Measurements from ENCODE around the gene LRMDA. TPM values are rescaled to one million over a fixed set of nuclear protein-coding genes. Genes with fewer than 3 reads are reported as not detected.

LRMDA gene
- total RNA-seq, 1 experiment from 2014 or later, result not detected

DNA sequence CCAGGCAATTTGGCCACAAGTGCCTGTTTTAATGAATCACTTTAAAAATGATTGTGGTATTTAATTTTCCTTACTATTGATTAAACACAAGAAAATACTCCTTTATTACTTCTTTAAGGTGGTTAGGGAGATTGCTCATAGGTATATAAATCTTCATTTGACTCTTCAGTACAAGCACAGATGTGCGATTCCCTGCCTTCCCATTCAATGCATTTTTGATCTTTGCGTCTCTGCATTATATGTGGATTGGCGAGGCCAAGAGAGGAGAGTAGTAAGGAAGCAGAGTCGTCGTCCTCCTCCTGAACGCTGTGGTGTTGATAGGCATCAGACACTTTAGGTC, 683.7 kb downstream of the LRMDA start:
- no peak for DNase-seq
- Histone ChIP-seq H2AFZ (ENCODE audit: low read length) (no peak overlapping the region), H3K36me3 (ENCODE audit: insufficient read depth, low read length) (no peaks in the 10 kb centered on the region), H3K79me2 (ENCODE audit: low read length) (no peaks in the 10 kb centered on the region), H3K9me2 (replicated peaks; ENCODE audit: insufficient read depth, low read length) (no peaks in the 10 kb centered on the region), H3K4me2 (ENCODE audit: low read depth, low read length, poor library complexity, severe bottlenecking) (no peak overlapping the region), H3K4me3 (ENCODE audit: low read length) (no peak overlapping the region), H3K9me3 (ENCODE audit: low read length) (no peaks in the 10 kb centered on the region), H3K9ac (ENCODE audit: low read length) (no peak overlapping the region), H4K20me1 (ENCODE audit: insufficient read depth, low read depth, low read length) (no peaks in the 10 kb centered on the region), H3K4me1 (ENCODE audit: low read length) (no peaks in the 10 kb centered on the region), H3K27ac (ENCODE audit: low read length) (no peak overlapping the region), H3K27me3 (ENCODE audit: low read length) (no peaks in the 10 kb centered on the region)

DNA sequence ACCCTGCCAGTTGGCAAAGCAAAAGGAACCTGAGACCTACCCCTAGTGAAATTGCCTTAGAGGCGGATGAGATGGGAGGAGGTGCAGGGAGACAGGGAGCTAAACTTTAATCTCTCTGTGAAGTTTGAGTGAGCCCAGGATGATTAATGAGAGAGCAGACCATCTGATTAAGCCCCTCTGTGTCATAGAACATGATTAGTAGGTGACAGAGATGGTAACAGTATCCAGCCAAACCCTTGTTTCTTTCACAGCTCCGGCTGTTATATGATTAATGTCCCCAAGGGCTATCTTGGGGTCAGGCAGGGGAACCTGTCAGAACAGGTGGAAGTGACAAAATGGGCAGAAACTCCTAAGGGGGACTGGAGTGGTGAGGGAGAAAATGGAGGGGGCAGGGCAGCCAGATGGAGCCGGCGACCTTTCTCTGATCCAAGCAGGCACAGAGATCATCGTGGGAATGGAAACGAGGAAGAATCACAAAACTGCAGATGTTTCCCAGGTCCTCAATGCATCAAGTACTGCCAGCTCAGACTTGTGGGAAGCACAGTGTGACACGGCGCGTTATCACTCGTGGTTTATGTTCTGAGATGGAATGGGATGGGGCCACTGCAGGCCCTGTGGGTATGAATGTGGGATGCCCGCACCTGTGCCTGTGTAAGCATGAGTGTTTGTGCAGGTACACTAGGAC, 684.2 kb downstream of the LRMDA start:
- H2AFZ ChIP-seq (ENCODE audit: low read length), result no peak overlapping the region

DNA sequence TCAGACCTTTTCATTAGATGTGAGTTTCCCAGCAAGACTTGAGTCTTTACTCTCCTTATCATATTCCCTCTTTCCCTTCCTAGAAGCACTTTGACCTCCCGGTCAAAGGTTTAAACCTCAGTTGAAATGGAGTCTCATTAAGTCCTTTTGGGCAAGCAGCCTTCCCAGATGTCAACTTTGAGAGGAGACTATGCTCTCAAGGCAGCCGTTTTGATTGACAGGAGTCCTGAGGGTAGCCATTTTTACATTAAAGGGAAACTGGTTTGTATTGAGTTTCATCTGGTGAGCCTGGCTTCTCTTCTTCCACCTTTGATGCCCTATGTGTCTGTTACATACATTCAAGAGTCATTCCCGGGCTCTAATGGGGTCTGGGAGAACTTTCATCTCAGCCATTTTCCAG, 685.1 kb downstream of the LRMDA start:
- Histone ChIP-seq H3K27me3 (ENCODE audit: low read length) (no peaks in the 10 kb centered on the region), H3K27ac (ENCODE audit: low read length) (no peak overlapping the region), H3K9me3 (ENCODE audit: low read length) (no peaks in the 10 kb centered on the region), H3K9ac (ENCODE audit: low read length) (no peak overlapping the region), H3K4me2 (ENCODE audit: low read depth, low read length, poor library complexity, severe bottlenecking) (no peak overlapping the region), H4K20me1 (ENCODE audit: insufficient read depth, low read depth, low read length) (no peaks in the 10 kb centered on the region), H3K9me2 (replicated peaks; ENCODE audit: insufficient read depth, low read length) (no peaks in the 10 kb centered on the region), H3K4me3 (ENCODE audit: low read length) (no peak overlapping the region), H3K4me1 (ENCODE audit: low read length) (no peaks in the 10 kb centered on the region), H3K36me3 (ENCODE audit: insufficient read depth, low read length) (no peaks in the 10 kb centered on the region), H3K79me2 (ENCODE audit: low read length) (no peaks in the 10 kb centered on the region), H2AFZ (ENCODE audit: low read length) (no peak overlapping the region)
- no peak for DNase-seq

More for the DNA sequence above, 684.2 kb downstream of the LRMDA start:
- no peaks in the 10 kb centered on the region for H3K36me3 ChIP-seq (ENCODE audit: insufficient read depth, low read length)
- no peak overlapping the region for H3K4me2 ChIP-seq (ENCODE audit: low read depth, low read length, poor library complexity, severe bottlenecking)
- H3K27me3 ChIP-seq (ENCODE audit: low read length), result no peaks in the 10 kb centered on the region
- H4K20me1 ChIP-seq (ENCODE audit: insufficient read depth, low read depth, low read length), result no peaks in the 10 kb centered on the region
- H3K9ac ChIP-seq (ENCODE audit: low read length), result no peak overlapping the region
- H3K9me2 ChIP-seq (replicated peaks; ENCODE audit: insufficient read depth, low read length), result no peaks in the 10 kb centered on the region
- no peak overlapping the region for H3K4me3 ChIP-seq (ENCODE audit: low read length)
- no peaks in the 10 kb centered on the region for H3K4me1 ChIP-seq (ENCODE audit: low read length)
- DNase-seq, result no peak
- no peaks in the 10 kb centered on the region for H3K9me3 ChIP-seq (ENCODE audit: low read length)
- H3K79me2 ChIP-seq (ENCODE audit: low read length), result no peaks in the 10 kb centered on the region
- H3K27ac ChIP-seq (ENCODE audit: low read length), result no peak overlapping the region

DNA sequence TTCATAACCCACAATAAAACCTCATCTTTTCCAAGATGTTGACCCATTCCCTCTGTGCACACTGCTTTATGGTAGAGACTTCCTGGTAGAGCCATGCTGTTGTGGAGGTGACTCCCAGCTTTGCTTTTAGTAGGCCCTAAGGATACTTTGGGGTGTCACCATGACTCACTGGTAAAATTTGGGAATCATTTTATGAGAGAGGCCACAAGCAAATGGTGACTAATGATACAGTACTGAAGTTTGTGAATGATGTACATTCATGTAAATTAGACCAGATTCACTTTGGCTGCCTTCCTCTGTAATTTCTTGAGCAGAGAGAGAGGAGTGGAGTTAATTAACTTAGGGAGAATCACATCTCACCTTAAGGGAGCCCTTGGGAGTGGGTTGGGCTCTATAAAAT, 686.5 kb downstream of the LRMDA start:
- Histone ChIP-seq H2AFZ (ENCODE audit: low read length) (no peak overlapping the region), H3K9ac (ENCODE audit: low read length) (no peak overlapping the region), H3K79me2 (ENCODE audit: low read length) (no peaks in the 10 kb centered on the region), H3K9me2 (replicated peaks; ENCODE audit: insufficient read depth, low read length) (no peaks in the 10 kb centered on the region), H3K27me3 (ENCODE audit: low read length) (no peaks in the 10 kb centered on the region), H3K4me3 (ENCODE audit: low read length) (no peak overlapping the region), H3K36me3 (ENCODE audit: insufficient read depth, low read length) (no peaks in the 10 kb centered on the region), H3K4me2 (ENCODE audit: low read depth, low read length, poor library complexity, severe bottlenecking) (no peak overlapping the region), H3K4me1 (ENCODE audit: low read length) (no peaks in the 10 kb centered on the region), H3K27ac (ENCODE audit: low read length) (no peak overlapping the region), H3K9me3 (ENCODE audit: low read length) (no peaks in the 10 kb centered on the region), H4K20me1 (ENCODE audit: insufficient read depth, low read depth, low read length) (no peaks in the 10 kb centered on the region)
- no peak for DNase-seq

DNA sequence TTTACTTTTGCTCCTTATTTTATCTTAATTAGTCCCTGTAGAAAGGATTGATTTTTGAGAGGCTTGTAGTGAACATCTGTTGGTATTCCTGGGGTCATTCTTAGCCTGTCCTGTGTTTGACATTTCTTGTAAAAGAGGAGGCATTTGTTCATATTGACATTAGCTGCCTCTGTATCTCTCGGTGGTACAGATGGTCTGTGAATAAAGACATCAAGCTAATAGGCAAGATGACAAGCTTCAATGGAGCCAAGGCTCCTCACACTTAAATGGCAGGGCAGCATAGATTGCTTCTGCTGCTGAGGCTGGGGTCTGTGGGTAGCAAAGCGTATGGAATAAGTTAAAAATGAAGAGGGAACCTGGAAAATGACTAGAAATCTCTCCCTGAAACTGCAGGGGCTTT, 687.6 kb downstream of the LRMDA start:
- DNase-seq, result no peak

DNA sequence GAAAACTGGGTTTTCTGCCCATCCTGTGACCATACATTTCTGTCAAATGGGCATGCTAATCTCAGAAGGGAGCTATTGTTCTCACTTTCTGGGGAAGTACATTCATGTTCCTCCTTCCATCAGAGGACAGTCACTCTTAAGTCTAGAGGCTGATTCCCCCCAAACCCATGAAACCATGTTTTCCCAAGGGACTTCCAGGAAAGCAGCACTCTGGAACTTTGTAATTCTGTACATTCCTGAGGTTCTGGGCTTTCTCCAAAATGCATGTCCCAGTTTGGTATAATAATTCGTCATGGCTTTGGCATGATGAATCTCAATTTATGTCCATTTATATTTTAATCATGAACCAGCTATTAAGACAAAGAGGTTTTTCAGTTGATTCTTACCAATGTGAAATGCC, 688.1 kb downstream of the LRMDA start:
- no peaks in the 10 kb centered on the region for H3K9me3 ChIP-seq (ENCODE audit: low read length)
- no peaks in the 10 kb centered on the region for H4K20me1 ChIP-seq (ENCODE audit: insufficient read depth, low read depth, low read length)
- no peak overlapping the region for H3K4me3 ChIP-seq (ENCODE audit: low read length)
- no peaks in the 10 kb centered on the region for H3K4me1 ChIP-seq (ENCODE audit: low read length)
- no peak for DNase-seq
- H3K4me2 ChIP-seq (ENCODE audit: low read depth, low read length, poor library complexity, severe bottlenecking), result no peak overlapping the region
- H3K79me2 ChIP-seq (ENCODE audit: low read length), result no peaks in the 10 kb centered on the region
- H3K27ac ChIP-seq (ENCODE audit: low read length), result no peak overlapping the region
- no peaks in the 10 kb centered on the region for H3K9me2 ChIP-seq (replicated peaks; ENCODE audit: insufficient read depth, low read length)
- no peak overlapping the region for H2AFZ ChIP-seq (ENCODE audit: low read length)
- H3K9ac ChIP-seq (ENCODE audit: low read length), result no peak overlapping the region
- H3K27me3 ChIP-seq (ENCODE audit: low read length), result no peaks in the 10 kb centered on the region
- no peaks in the 10 kb centered on the region for H3K36me3 ChIP-seq (ENCODE audit: insufficient read depth, low read length)

More for the DNA sequence above, 687.6 kb downstream of the LRMDA start:
- Histone ChIP-seq H3K36me3 (ENCODE audit: insufficient read depth, low read length) (no peaks in the 10 kb centered on the region), H3K4me3 (ENCODE audit: low read length) (no peak overlapping the region), H3K27ac (ENCODE audit: low read length) (no peak overlapping the region), H3K4me2 (ENCODE audit: low read depth, low read length, poor library complexity, severe bottlenecking) (no peak overlapping the region), H3K9me3 (ENCODE audit: low read length) (no peaks in the 10 kb centered on the region), H3K79me2 (ENCODE audit: low read length) (no peaks in the 10 kb centered on the region), H4K20me1 (ENCODE audit: insufficient read depth, low read depth, low read length) (no peaks in the 10 kb centered on the region), H2AFZ (ENCODE audit: low read length) (no peak overlapping the region), H3K4me1 (ENCODE audit: low read length) (no peaks in the 10 kb centered on the region), H3K27me3 (ENCODE audit: low read length) (no peaks in the 10 kb centered on the region), H3K9me2 (replicated peaks; ENCODE audit: insufficient read depth, low read length) (no peaks in the 10 kb centered on the region), H3K9ac (ENCODE audit: low read length) (no peak overlapping the region)

DNA sequence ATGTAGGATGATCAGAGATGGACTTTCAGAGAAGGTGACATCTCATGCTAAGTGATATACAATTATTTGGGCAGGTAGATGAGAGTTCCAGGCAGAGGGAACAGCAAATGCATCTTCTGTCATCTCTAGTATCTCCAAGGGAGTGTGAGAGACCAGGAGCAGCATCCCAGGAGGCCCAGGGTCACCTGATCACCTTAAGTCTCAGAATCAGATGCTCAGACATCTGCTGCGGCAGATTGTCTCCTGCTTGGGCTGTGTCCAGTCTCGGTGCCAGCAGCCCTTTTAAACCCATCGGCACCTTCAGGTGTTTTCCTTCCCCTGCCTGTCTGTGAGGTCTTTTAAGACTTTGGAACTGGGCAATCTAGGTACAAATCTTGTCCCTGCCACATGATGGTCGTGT, 690.6 kb downstream of the LRMDA start:
- Histone ChIP-seq H3K4me3 (ENCODE audit: low read length) (no peak overlapping the region), H3K9me3 (ENCODE audit: low read length) (no peaks in the 10 kb centered on the region), H3K9ac (ENCODE audit: low read length) (no peak overlapping the region), H3K4me2 (ENCODE audit: low read depth, low read length, poor library complexity, severe bottlenecking) (no peak overlapping the region), H3K36me3 (ENCODE audit: insufficient read depth, low read length) (no peaks in the 10 kb centered on the region), H3K27me3 (ENCODE audit: low read length) (no peaks in the 10 kb centered on the region), H3K79me2 (ENCODE audit: low read length) (no peaks in the 10 kb centered on the region), H4K20me1 (ENCODE audit: insufficient read depth, low read depth, low read length) (no peaks in the 10 kb centered on the region), H2AFZ (ENCODE audit: low read length) (no peak overlapping the region), H3K4me1 (ENCODE audit: low read length) (no peaks in the 10 kb centered on the region), H3K9me2 (replicated peaks; ENCODE audit: insufficient read depth, low read length) (no peaks in the 10 kb centered on the region), H3K27ac (ENCODE audit: low read length) (no peak overlapping the region)
- no peak for DNase-seq

DNA sequence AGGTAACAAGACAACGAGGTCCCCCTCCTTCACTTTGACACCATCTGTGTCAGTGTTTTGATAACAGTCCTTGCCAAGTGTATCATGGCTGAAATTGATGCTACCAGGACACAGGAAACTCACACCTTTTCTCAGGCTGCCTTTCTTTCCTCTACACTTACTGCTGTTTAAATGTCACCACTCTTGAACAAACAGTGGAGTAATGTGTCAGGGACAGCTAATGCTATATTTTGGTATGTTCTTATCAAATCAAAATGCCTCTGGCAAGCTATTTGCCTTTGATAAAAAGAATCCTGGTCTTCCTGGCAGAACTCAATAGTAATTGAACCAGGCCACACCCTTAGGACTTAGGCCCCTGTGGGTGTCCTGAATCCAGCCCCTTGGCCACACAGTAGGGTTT, 692.9 kb downstream of the LRMDA start:
- no peak for DNase-seq
- Histone ChIP-seq H3K27ac (ENCODE audit: low read length) (no peak overlapping the region), H3K4me2 (ENCODE audit: low read depth, low read length, poor library complexity, severe bottlenecking) (no peak overlapping the region), H2AFZ (ENCODE audit: low read length) (no peak overlapping the region), H3K27me3 (ENCODE audit: low read length) (no peaks in the 10 kb centered on the region), H3K9me2 (replicated peaks; ENCODE audit: insufficient read depth, low read length) (no peaks in the 10 kb centered on the region), H3K79me2 (ENCODE audit: low read length) (no peaks in the 10 kb centered on the region), H3K4me3 (ENCODE audit: low read length) (no peak overlapping the region), H3K4me1 (ENCODE audit: low read length) (no peaks in the 10 kb centered on the region), H3K9ac (ENCODE audit: low read length) (no peak overlapping the region), H3K9me3 (ENCODE audit: low read length) (no peaks in the 10 kb centered on the region), H3K36me3 (ENCODE audit: insufficient read depth, low read length) (no peaks in the 10 kb centered on the region), H4K20me1 (ENCODE audit: insufficient read depth, low read depth, low read length) (no peaks in the 10 kb centered on the region)

DNA sequence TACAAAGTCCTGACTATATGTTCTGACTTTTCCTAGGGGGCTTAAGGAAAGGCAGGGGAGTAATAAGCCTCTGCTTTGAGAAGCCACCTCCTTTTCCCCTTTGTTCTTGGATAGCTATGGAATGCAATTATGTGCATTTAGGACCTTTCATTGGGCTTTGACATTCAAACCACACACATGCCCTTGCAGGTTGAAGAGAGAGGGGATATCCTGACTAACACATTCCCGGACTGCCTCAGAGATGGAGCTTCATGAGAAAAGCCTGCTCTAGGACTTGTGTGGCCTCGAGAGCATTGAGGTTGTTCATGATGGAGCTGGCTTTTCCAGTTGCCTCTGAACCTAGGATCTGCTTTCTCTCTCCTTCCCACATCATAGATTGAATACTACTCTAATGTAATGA, 694.5 kb downstream of the LRMDA start:
- Histone ChIP-seq H3K79me2 (ENCODE audit: low read length) (no peaks in the 10 kb centered on the region), H4K20me1 (ENCODE audit: insufficient read depth, low read depth, low read length) (no peaks in the 10 kb centered on the region), H3K9me2 (replicated peaks; ENCODE audit: insufficient read depth, low read length) (no peaks in the 10 kb centered on the region), H3K4me2 (ENCODE audit: low read depth, low read length, poor library complexity, severe bottlenecking) (no peak overlapping the region), H3K27ac (ENCODE audit: low read length) (no peak overlapping the region), H3K27me3 (ENCODE audit: low read length) (no peaks in the 10 kb centered on the region), H3K9ac (ENCODE audit: low read length) (no peak overlapping the region), H3K4me1 (ENCODE audit: low read length) (no peaks in the 10 kb centered on the region), H3K9me3 (ENCODE audit: low read length) (no peaks in the 10 kb centered on the region), H2AFZ (ENCODE audit: low read length) (no peak overlapping the region), H3K4me3 (ENCODE audit: low read length) (no peak overlapping the region), H3K36me3 (ENCODE audit: insufficient read depth, low read length) (no peaks in the 10 kb centered on the region)
- DNase-seq, result no peak
